Adrenal gland (tissue), 12 donors: ENCODE measurements around the gene PGS1. TPM values are rescaled to one million over a fixed set of nuclear protein-coding genes. Genes with fewer than 3 reads are reported as not detected.

Experiments used
- DNase-seq, 7 donors: peaks; one replicate each; pipeline ENCODE4 v3.0.0-alpha.2; 2019 to 2020
- H3K27ac ChIP-seq, 5 donors: fragments of 200-600 bp; sonication (generic) in 4 of 5; 1 replicate in 3 of 5; 2 replicates in 2 of 5; pipeline versions ENCODE4 v1.5.1 to v1.8.0; 2016 to 2020; ENCODE audit warnings: mild to moderate bottlenecking in 1 of 5
- H3K27me3 ChIP-seq: fragments of 200-600 bp; 2 replicates; pipeline ENCODE4 v1.8.0; 2021
- H3K36me3 ChIP-seq, 2 donors: fragments of 200-600 bp; replicated peaks in 1 of 2; 1 replicate in 1 of 2; 2 replicates in 1 of 2; pipeline versions ENCODE4 v1.5.1 to v1.8.0; 2018 to 2022
- H3K4me1 ChIP-seq, 2 donors: fragments of 200-600 bp; replicated peaks in 1 of 2; 1 replicate in 1 of 2; 2 replicates in 1 of 2; pipeline versions ENCODE4 v1.5.1 to v1.8.0; 2018 to 2021
- H3K4me3 ChIP-seq, 4 donors: fragments of 200-600 bp; sonication (generic) in 3 of 4; one replicate each; pipeline ENCODE4 v1.5.1; 2016 to 2018
- H3K9me3 ChIP-seq, 3 donors: fragments of 200-600 bp; sonication (generic) in 1 of 3; replicated peaks in 1 of 3; 1 replicate in 2 of 3; 2 replicates in 1 of 3; pipeline versions ENCODE4 v1.5.1 to v1.8.0; 2016 to 2021
- POLR2A ChIP-seq, 2 donors: fragments of 450-650 bp; IDR thresholded peaks; one replicate each; pipeline ENCODE4 v1.6.1; 2017; ENCODE audit warnings: antibody characterized with exemption in 2 of 2, mild to moderate bottlenecking in 2 of 2, moderate library complexity in 1 of 2
- WGBS, 4 donors: extraction: QIAGEN DNeasy Blood & Tissue Kit in 2 of 4; methylation state at CpG; one replicate each; pipeline versions ENCODE4 v1.1.5 to v1.1.7; 2013 to 2017; 5-methylcytosine and 5-hydroxymethylcytosine counted together
- intact Hi-C, 2 donors: fragments of 100-400 bp; cut with DNase I; formaldehyde crosslinking; loops; one replicate each; pipeline versions ENCODE4 v1.14.1 to v1.15.0; 2022 to 2023
- polyA plus RNA-seq, 3 donors: library from polyadenylated mRNA; stranded (reverse); fragments of 200-250 nt in 2 of 3; fragments of 350-450 nt in 1 of 3; fragmentation: Illumina TruSeq in 1 of 3; extraction: RNeasy Lipid Tissue Mini Kit (QIAGEN cat#74804) in 1 of 3; gene quantifications; one replicate each; pipeline ENCODE4 v1.2.3, GENCODE V29; 2013 to 2014
- total RNA-seq, 9 donors: library from RNA; depleted of rRNA in 4 of 9; stranded (reverse); fragments of >200 nt in 4 of 9; fragments of 120-200 nt in 1 of 9; fragmentation: NEBNext Ultra II Directional in 1 of 9; extraction: Animal tissue kit (Norgen Biotek cat#: 25700) in 1 of 9; gene quantifications; one replicate each; pipeline versions ENCODE4 v1.1.0 to v1.2.4, GENCODE V29; 2013 to 2023
- TF ChIP-seq, protein P1 (sequence below), 6 experiments: fragments of 450-650 bp in 4 of 6; fragments of 200-600 bp in 2 of 6; sonication (generic) in 1 of 6; IDR thresholded peaks; 1 replicate in 5 of 6; 2 replicates in 1 of 6; pipeline versions ENCODE4 v1.5.1 to v1.8.0; 2016 to 2021; ENCODE audit warnings: antibody characterized with exemption in 6 of 6, mild to moderate bottlenecking in 2 of 6, moderate library complexity in 1 of 6
- donor health status: healthy with polysubstance abuse.
- donor health status: Bipolar disorder and iron deficiency.
- donor health status: DM: yes; HTN: yes; CAD: no.
- donor health status: DM: no; HTN: no; CAD: no.
- donor health status: DM: no; HTN: no; CAD: no.
- donor health status: DM: yes; HTN: yes; CAD: no.

PGS1 gene
- total and polyA plus RNA-seq, 12 donors = 11.9 to 64.5 (median 31.0) TPM

DNA sequence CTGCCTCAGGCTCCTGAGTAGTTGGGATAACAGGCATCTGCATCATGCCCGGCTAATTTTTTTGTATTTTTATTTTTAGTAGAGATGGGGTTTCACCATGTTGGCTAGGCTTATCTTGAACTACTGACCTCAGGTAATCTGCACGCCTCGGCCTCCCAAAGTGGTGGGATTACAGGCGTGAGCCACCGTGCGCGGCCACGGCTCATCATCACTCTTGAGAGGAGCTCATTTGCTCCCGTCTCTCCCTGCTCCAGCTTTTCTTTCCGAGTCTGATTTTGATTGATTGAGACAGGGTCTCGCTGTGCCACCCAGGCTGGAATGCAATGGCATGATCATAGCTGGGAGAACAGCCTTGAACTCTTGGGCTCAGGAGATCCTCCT, 12.6 kb downstream of the PGS1 start:
- intact Hi-C loops = no loop called here
- TF ChIP-seq, protein P1, sequence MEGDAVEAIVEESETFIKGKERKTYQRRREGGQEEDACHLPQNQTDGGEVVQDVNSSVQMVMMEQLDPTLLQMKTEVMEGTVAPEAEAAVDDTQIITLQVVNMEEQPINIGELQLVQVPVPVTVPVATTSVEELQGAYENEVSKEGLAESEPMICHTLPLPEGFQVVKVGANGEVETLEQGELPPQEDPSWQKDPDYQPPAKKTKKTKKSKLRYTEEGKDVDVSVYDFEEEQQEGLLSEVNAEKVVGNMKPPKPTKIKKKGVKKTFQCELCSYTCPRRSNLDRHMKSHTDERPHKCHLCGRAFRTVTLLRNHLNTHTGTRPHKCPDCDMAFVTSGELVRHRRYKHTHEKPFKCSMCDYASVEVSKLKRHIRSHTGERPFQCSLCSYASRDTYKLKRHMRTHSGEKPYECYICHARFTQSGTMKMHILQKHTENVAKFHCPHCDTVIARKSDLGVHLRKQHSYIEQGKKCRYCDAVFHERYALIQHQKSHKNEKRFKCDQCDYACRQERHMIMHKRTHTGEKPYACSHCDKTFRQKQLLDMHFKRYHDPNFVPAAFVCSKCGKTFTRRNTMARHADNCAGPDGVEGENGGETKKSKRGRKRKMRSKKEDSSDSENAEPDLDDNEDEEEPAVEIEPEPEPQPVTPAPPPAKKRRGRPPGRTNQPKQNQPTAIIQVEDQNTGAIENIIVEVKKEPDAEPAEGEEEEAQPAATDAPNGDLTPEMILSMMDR (IDR thresholded peaks at IDR 0.05) = no peak
- 84 to 89% (median 87%) methylated on average over 11 of the region's 11 CpGs for WGBS, 4 donors
- Histone ChIP-seq H3K27me3 (no peaks in the 10 kb centered on the region), H3K27ac (peak overlapping the region in 2 of 5 donors; percentile 73 to 84), H3K4me1 (peaks cover 22 to 50% of the 10 kb centered on the region in 2 donors), H3K36me3 (peaks cover 0 to 21% of the 10 kb centered on the region in 2 donors), H3K4me3 (no peak overlapping the region), H3K9me3 (no peaks in the 10 kb centered on the region)
- DNase-seq = no peak

DNA sequence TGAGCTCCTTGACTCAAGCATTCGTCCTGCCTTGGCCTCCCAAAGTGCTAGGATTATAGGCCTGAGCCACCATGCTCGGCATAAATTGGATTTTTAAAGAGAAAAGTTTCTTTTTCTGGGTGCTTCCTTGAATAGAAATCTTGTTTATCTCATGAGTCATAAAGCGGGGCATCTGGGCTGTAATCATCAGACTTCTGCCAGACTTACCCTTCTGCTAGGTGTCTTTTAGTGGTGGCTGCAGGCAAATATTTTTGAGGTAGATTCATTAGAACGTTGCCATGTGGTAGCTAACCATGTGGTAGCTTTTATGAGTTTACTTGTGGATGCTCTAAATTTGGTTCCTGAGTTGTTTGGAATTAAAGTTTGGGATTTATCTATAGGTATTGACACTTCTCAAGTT, 13.4 kb downstream of the PGS1 start:
- TF ChIP-seq, protein P1 (IDR thresholded peaks at IDR 0.05) = no peak
- TF ChIP-seq POLR2A (IDR thresholded peaks at IDR 0.05) = no peak
- no peaks in the 10 kb centered on the region for H3K9me3 ChIP-seq
- intact Hi-C loops = no loop called here
- peaks cover 16 to 42% of the 10 kb centered on the region in 2 donors for H3K4me1 ChIP-seq
- peak overlapping the region in 3 of 5 donors; percentile 13 to 84 (median 73) for H3K27ac ChIP-seq
- peaks cover 0 to 27% of the 10 kb centered on the region in 2 donors for H3K36me3 ChIP-seq
- H3K4me3 ChIP-seq = no peak overlapping the region
- WGBS, 4 donors = 35 to 55% (median 49%) methylated on average over 4 of the region's 4 CpGs
- H3K27me3 ChIP-seq = no peaks in the 10 kb centered on the region
- peak in 1 of 7 donors; percentile 27 for DNase-seq

DNA sequence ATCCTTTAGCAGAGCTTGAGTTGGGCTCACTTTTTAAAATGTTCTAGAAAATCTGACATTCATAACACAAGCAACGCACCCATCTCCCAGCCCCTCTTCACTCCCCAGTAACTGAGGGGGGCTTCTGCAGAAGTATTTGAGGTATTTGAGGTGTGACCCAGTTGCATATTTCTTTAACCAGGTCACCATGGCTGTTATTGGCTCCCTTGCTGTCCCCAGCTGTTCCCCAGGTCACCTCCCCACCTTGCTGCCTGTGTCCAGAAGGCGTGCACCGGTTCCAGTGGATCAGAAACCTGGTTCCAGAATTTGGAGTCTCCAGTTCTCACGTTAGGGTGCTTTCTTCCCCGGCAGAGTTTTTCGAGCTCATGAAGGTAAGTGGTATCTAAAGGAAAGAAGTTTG, 13.8 kb downstream of the PGS1 start:
- H3K27me3 ChIP-seq = no peaks in the 10 kb centered on the region

DNA sequence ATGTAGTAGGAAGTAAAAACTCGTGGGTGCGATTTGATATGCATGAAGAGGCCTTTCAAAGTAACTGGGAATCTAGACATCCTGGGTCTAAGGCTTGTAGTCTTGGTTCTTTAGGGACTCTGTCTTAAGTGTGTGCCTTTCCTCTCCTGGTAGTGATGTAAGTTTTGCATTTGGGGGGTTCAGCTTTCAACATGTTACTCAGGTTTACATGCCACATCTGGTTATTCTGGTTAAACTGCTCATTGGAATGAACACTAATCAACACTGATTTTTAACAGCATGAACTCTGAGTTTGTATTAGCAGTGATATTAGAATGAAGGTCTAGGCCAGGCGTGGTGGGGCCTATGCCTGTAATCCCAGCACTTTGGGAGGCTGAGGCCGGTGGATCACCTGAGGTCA, 15.1 kb downstream of the PGS1 start:
- H3K9me3 ChIP-seq = no peaks in the 10 kb centered on the region
- H3K4me1 ChIP-seq = peaks cover 16 to 31% of the 10 kb centered on the region in 2 donors
- H3K27me3 ChIP-seq = no peaks in the 10 kb centered on the region
- H3K4me3 ChIP-seq = no peak overlapping the region
- WGBS, 4 donors = 87 to 97% (median 96%) methylated on average over 4 of the region's 4 CpGs
- no peak for TF ChIP-seq POLR2A (IDR thresholded peaks at IDR 0.05)
- TF ChIP-seq, protein P1 (IDR thresholded peaks at IDR 0.05) = no peak
- intact Hi-C loops = no loop called here
- DNase-seq = no peak
- H3K27ac ChIP-seq = no peak overlapping the region
- peaks cover 0 to 43% of the 10 kb centered on the region in 2 donors for H3K36me3 ChIP-seq

More for the DNA sequence above, 13.8 kb downstream of the PGS1 start:
- DNase-seq = no peak
- Histone ChIP-seq H3K4me3 (no peak overlapping the region), H3K9me3 (no peaks in the 10 kb centered on the region), H3K36me3 (peaks cover 0 to 31% of the 10 kb centered on the region in 2 donors), H3K4me1 (peaks cover 16 to 38% of the 10 kb centered on the region in 2 donors), H3K27ac (no peak overlapping the region)
- intact Hi-C loops = no loop called here
- WGBS, 4 donors = 90 to 97% (median 94%) methylated on average over 6 of the region's 6 CpGs
- TF ChIP-seq, protein P1 (IDR thresholded peaks at IDR 0.05) = no peak
- no peak for TF ChIP-seq POLR2A (IDR thresholded peaks at IDR 0.05)
